Measurements from ENCODE around the gene AOPEP. TPM values are rescaled to one million over a fixed set of nuclear protein-coding genes. Genes with fewer than 3 reads are reported as not detected.

The AOPEP gene
- total RNA-seq, 1 experiment from 2014 or later, result 14.4 TPM

- no peak for TF ChIP-seq IRF2 (CRISPR knock-in tag; IDR thresholded peaks at IDR 0.05; ENCODE audit: borderline replicate concordance, low read depth)
- TF ChIP-seq JUN (CRISPR knock-in tag; IDR thresholded peaks at IDR 0.05), result no peak
- no peak for TF ChIP-seq MYBL2 (CRISPR knock-in tag; IDR thresholded peaks at IDR 0.05)
- no peak for TF ChIP-seq FOXP1 (CRISPR knock-in tag; IDR thresholded peaks at IDR 0.05; ENCODE audit: borderline replicate concordance)
- TF ChIP-seq GABPB1 (CRISPR knock-in tag; IDR thresholded peaks at IDR 0.05), result no peak
- H3K27me3 Mint-ChIP-seq (ENCODE audit: low read depth), result no peaks in the 10 kb centered on the region
- peaks cover 2% of the 10 kb centered on the region; the same call in 1 of the 2 replicates for H3K36me3 Mint-ChIP-seq
- ChIA-PET CTCF (interaction anchor here (1.5 kb wide), 2 partner anchors 13 to 284 kb away, joined by 3 to 4 read pairs; no protein-coding TSS in a partner anchor), POLR2A (no interaction called here)
- peaks cover 11% of the 10 kb centered on the region for H3K4me1 Mint-ChIP-seq
- no peak for ATAC-seq
- no peak overlapping the region for H3K4me3 Mint-ChIP-seq
- DNase-seq (ENCODE audit: low spot score), result no peak
- no peaks in the 10 kb centered on the region for H3K9me3 Mint-ChIP-seq
- H3K27ac Mint-ChIP-seq, result peak overlapping the region; percentile 46
Measured at GRCh38 chr9:94812343-94812742, 85.8 kb downstream of the AOPEP start.

DNA sequence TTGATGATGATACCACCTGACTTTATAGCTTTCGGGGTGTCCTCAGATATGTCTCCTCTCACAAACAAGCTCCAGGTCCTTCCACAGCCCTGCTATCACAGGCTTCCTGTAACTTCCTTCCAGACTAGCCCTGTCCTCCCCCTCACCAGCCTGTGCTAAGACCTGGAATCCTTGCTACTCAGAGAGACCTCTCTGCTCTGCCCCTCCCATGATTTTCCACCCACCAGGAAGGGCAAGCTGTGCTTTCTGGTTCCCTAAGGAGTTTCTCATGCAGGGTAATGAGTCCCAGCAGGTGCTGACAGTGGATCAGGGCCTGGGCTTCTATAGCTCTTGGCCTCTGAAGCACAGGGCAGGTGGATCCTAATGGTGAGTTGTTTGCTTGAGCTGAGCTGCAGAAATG lies 86.9 kb downstream of the AOPEP start:
- TF ChIP-seq ETV6 (CRISPR knock-in tag; IDR thresholded peaks at IDR 0.05), result no peak
- no peaks in the 10 kb centered on the region for H3K9me3 Mint-ChIP-seq
- DNase-seq (ENCODE audit: low spot score) (no peak), ATAC-seq (no peak)
- CTCF ChIA-PET, result interaction anchor here (1.5 kb wide), 1 partner anchor 12 kb away, joined by 4 read pairs; no protein-coding TSS in a partner anchor
- peaks cover 11% of the 10 kb centered on the region for H3K4me1 Mint-ChIP-seq
- peaks cover 5% of the 10 kb centered on the region; the same call in 1 of the 2 replicates for H3K36me3 Mint-ChIP-seq
- no peak overlapping the region for H3K4me3 Mint-ChIP-seq
- POLR2A ChIA-PET, result interaction anchor here (0.7 kb wide), 1 partner anchor 9 kb away, joined by 3 read pairs; no protein-coding TSS in a partner anchor
- H3K27ac Mint-ChIP-seq, result 0 out of 2 replicates have a peak overlapping the region, but pooled peaks have one; percentile 6
- no peaks in the 10 kb centered on the region for H3K27me3 Mint-ChIP-seq (ENCODE audit: low read depth)

DNA sequence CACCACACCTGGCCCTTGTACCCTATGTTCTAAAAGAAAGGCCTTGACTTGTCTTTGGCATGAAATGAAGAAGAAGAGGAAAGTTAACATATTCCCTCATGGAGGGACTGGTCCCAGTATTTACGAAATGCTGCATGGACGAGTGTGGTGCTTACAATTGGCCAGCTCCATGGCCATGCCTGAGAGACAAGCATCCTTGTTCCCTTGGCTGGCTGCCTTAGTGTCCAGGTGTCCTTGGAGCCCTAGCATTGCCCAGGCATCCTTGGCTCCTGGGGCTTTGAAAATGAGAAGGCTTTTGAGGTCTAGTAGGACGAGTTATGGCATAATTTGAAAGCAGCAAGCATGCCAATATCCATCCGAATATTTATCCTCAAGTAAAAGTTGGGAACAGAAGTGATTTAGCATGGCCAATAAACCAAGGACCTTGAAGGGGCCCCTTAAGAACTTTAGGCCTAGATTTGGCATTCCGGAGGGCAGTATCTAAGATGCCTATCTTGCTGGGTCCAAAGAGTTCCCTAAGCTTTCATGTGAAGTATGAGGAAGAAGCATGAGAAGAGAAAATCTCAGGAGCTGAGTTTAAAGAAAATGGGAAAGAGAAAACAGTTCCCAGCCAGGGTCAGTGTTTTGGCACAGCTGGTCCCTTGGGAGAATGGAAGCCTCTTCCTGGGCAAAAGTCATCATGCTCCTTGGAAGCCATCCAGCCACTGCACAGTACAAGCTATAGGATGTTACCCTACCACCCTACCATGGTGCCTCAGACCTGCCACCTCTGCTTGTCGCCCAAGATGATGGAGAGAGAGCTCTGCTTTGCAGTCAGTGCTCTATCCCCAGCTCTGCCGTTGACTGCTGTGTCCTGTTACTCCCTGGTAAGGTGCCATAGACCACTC lies 91.0 kb downstream of the AOPEP start:
- CTCF ChIA-PET, result no interaction called here
- no peak overlapping the region for H3K27ac Mint-ChIP-seq

More for the DNA sequence above, 91.0 kb downstream of the AOPEP start:
- POLR2A ChIA-PET, result interaction anchor here (0.5 to 1.0 kb wide), 2 partner anchors 11 to 36 kb away, joined by 3 to 5 read pairs; no protein-coding TSS in a partner anchor
- peaks cover 7% of the 10 kb centered on the region; the same call in 1 of the 2 replicates for H3K36me3 Mint-ChIP-seq
- H3K4me3 Mint-ChIP-seq, result no peak overlapping the region
- peaks cover 24% of the 10 kb centered on the region for H3K4me1 Mint-ChIP-seq
- H3K9me3 Mint-ChIP-seq, result no peaks in the 10 kb centered on the region
- DNase-seq (ENCODE audit: low spot score), result no peak
- no peak for ATAC-seq
- no peak for TF ChIP-seq NFYB (CRISPR knock-in tag; conservative IDR thresholded peaks at IDR 0.05; ENCODE audit: low read depth)
- TF ChIP-seq NFATC4 (CRISPR knock-in tag; IDR thresholded peaks at IDR 0.05), result no peak
- no peak for TF ChIP-seq ETV6 (CRISPR knock-in tag; IDR thresholded peaks at IDR 0.05)
- TF ChIP-seq ATF6 (CRISPR knock-in tag; IDR thresholded peaks at IDR 0.05), result no peak
- no peak for TF ChIP-seq MXD4 (CRISPR knock-in tag; IDR thresholded peaks at IDR 0.05; ENCODE audit: borderline replicate concordance)
- no peak for TF ChIP-seq NR2C2 (CRISPR knock-in tag; IDR thresholded peaks at IDR 0.05)
- TF ChIP-seq E2F5 (CRISPR knock-in tag; IDR thresholded peaks at IDR 0.05), result no peak
- no peak for TF ChIP-seq OVOL2 (CRISPR knock-in tag; IDR thresholded peaks at IDR 0.05; ENCODE audit: borderline replicate concordance)
- TF ChIP-seq ESRRA (CRISPR knock-in tag; IDR thresholded peaks at IDR 0.05; ENCODE audit: borderline replicate concordance), result no peak
- TF ChIP-seq, protein P1, sequence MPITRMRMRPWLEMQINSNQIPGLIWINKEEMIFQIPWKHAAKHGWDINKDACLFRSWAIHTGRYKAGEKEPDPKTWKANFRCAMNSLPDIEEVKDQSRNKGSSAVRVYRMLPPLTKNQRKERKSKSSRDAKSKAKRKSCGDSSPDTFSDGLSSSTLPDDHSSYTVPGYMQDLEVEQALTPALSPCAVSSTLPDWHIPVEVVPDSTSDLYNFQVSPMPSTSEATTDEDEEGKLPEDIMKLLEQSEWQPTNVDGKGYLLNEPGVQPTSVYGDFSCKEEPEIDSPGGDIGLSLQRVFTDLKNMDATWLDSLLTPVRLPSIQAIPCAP (CRISPR knock-in tag; IDR thresholded peaks at IDR 0.05), result no peak
- TF ChIP-seq ZNF396 (CRISPR knock-in tag; IDR thresholded peaks at IDR 0.05; ENCODE audit: borderline replicate concordance), result no peak
- no peak for TF ChIP-seq ZNF121 (CRISPR knock-in tag; IDR thresholded peaks at IDR 0.05)
- TF ChIP-seq FOXJ3 (CRISPR knock-in tag; IDR thresholded peaks at IDR 0.05; ENCODE audit: borderline replicate concordance), result no peak
- TF ChIP-seq SP1 (CRISPR knock-in tag; conservative IDR thresholded peaks at IDR 0.05), result no peak
- TF ChIP-seq FOXP1 (CRISPR knock-in tag; IDR thresholded peaks at IDR 0.05; ENCODE audit: borderline replicate concordance), result no peak
- peaks cover 4% of the 10 kb centered on the region; the same call in 1 of the 2 replicates for H3K27me3 Mint-ChIP-seq (ENCODE audit: low read depth)

Data from WTC11 (cell line).